GM12801 (cell line): ENCODE measurements around the gene IL11RA.

Experiments used
- TF ChIP-seq, protein P1 (sequence below): IDR thresholded peaks from one replicate; pipeline ENCODE4 v1.5.1; 2011; ENCODE audit warnings: control low read depth; ENCODE audit not compliant: insufficient read length; ENCODE audit errors: extremely low read depth

Gene IL11RA

GRCh38 chr9:34633851-34634550 is 18.0 kb upstream of the IL11RA start:
- TF ChIP-seq, protein P1, sequence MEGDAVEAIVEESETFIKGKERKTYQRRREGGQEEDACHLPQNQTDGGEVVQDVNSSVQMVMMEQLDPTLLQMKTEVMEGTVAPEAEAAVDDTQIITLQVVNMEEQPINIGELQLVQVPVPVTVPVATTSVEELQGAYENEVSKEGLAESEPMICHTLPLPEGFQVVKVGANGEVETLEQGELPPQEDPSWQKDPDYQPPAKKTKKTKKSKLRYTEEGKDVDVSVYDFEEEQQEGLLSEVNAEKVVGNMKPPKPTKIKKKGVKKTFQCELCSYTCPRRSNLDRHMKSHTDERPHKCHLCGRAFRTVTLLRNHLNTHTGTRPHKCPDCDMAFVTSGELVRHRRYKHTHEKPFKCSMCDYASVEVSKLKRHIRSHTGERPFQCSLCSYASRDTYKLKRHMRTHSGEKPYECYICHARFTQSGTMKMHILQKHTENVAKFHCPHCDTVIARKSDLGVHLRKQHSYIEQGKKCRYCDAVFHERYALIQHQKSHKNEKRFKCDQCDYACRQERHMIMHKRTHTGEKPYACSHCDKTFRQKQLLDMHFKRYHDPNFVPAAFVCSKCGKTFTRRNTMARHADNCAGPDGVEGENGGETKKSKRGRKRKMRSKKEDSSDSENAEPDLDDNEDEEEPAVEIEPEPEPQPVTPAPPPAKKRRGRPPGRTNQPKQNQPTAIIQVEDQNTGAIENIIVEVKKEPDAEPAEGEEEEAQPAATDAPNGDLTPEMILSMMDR, result peak; percentile 55

GRCh38 chr9:34634551-34635248 is 17.3 kb upstream of the IL11RA start:
- TF ChIP-seq, protein P1, result no peak

DNA sequence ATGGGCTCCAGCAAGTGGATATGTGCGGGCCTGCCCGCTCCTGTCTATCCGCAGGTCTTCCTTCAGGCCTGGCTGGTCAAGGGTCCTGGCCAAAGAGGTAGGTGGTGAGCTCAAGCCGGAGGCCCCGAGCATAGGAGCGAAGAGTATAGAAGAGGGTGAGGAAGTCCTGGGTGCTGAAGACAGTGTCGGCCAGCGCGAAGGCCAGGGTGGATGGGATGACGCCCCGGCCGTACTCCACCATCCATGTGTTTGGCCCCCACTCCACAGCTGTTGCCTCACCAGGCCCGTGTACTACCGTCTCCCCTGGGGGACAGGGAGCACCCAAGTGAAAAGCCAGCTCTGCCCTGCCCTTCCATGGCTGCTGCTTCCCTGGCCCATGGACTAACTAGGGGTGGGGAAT is 16.4 kb upstream of the IL11RA start:
- TF ChIP-seq, protein P1, result no peak

GRCh38 chr9:34636791-34637355 is 15.1 kb upstream of the IL11RA start:
- TF ChIP-seq, protein P1, result no peak

DNA sequence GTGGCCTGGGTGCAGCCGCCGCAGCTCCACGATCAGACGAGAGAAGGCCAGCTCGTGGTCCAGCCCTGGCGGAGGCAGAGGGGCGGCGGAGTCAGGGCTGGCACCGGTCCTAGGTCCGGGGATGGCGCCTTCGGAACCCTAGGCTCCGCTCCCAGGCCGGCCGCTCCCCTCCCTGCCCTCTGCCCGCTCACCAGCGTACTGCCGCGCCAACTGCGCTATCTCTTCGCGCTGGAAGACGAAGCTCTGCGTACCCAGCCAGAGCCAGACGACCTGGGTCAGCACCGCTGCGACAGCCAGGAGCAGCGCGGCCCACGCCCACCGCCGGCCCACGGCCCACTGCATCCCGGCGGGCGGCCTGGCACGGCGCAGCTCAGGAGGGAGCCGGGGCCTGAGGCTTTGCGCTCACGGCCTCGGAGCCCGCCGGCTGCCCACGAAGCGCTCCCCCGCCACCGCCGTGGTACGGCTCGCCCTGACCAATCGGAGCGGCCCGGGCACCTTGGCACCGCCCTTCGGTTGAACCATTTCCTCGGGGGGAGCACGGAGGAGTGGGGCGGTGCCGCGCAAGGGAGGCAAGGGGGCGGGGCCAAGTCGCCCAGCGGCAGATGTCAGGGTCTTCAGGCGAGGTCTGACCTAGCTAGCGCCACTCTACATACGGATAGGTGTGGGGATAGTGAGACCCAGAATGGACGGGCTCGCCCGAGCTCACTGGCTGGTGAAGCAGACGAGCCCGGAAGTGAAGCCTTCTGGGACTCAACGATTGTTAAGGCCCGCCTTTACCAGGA is 14.4 kb upstream of the IL11RA start, which contains the start of gene SIGMAR1:
Gene SIGMAR1, minus strand, starts transcription at position 432 of the 782 bp plus-strand sequence. Its CDS starts 90 bp downstream, at position 342.
- TF ChIP-seq, protein P1, result no peak

- TF ChIP-seq, protein P1, result no peak
Measured at GRCh38 chr9:34638138-34638445, 13.9 kb upstream of the IL11RA start.

- TF ChIP-seq, protein P1, result no peak
Measured at GRCh38 chr9:34642679-34643078, 9.3 kb upstream of the IL11RA start.
